Peyer's patch (tissue), 4 donors: ENCODE measurements around the gene PACSIN1. TPM values are rescaled to one million over a fixed set of nuclear protein-coding genes. Genes with fewer than 3 reads are reported as not detected.

ENCODE experiments used
- DNase-seq, 3 donors: peaks; one replicate each; pipeline ENCODE4 v3.0.0-alpha.2; 2017 to 2019
- H3K27ac ChIP-seq, 4 donors: fragments of 200-600 bp; sonication (generic); one replicate each; pipeline ENCODE4 v1.5.1; 2016 to 2019
- H3K27me3 ChIP-seq, 2 donors: fragments of 200-600 bp; sonication (generic); one replicate each; pipeline ENCODE4 v1.5.1; 2019
- H3K36me3 ChIP-seq, 3 donors: fragments of 200-600 bp; sonication (generic); one replicate each; pipeline ENCODE4 v1.5.1; 2016 to 2019
- H3K4me1 ChIP-seq, 4 donors: fragments of 200-600 bp; sonication (generic); one replicate each; pipeline ENCODE4 v1.5.1; 2016 to 2019
- H3K4me3 ChIP-seq, 4 donors: fragments of 200-600 bp; sonication (generic); 1 replicate in 3 of 4; 2 replicates in 1 of 4; pipeline ENCODE4 v1.5.1; 2016 to 2019; ENCODE audit warnings: mild to moderate bottlenecking in 1 of 4
- H3K9me3 ChIP-seq, 4 donors: fragments of 200-600 bp; sonication (generic); one replicate each; pipeline ENCODE4 v1.5.1; 2016 to 2019; ENCODE audit warnings: mild to moderate bottlenecking in 1 of 4
- POLR2A ChIP-seq, 2 donors: fragments of 450-650 bp; IDR thresholded peaks; one replicate each; pipeline ENCODE4 v1.5.1; 2017; ENCODE audit warnings: antibody characterized with exemption in 2 of 2, mild to moderate bottlenecking in 2 of 2, moderate library complexity in 2 of 2
- total RNA-seq, 4 donors: library from RNA; depleted of rRNA; stranded (reverse); fragments of >200 nt; gene quantifications; one replicate each; pipeline ENCODE4 v1.1.0, GENCODE V29; 2016
- TF ChIP-seq, protein P1 (sequence below), 6 experiments: fragments of 450-650 bp in 4 of 6; fragments of 200-600 bp in 2 of 6; sonication (generic) in 1 of 6; IDR thresholded peaks; one replicate each; pipeline ENCODE4 v1.5.1; 2017 to 2019; ENCODE audit warnings: antibody characterized with exemption in 6 of 6, mild to moderate bottlenecking in 3 of 6, moderate library complexity in 1 of 6

The PACSIN1 gene
- total RNA-seq, 4 donors from 2014 or later = 0.28 to 9.9 (median 0.40) TPM; not detected in 1

DNA sequence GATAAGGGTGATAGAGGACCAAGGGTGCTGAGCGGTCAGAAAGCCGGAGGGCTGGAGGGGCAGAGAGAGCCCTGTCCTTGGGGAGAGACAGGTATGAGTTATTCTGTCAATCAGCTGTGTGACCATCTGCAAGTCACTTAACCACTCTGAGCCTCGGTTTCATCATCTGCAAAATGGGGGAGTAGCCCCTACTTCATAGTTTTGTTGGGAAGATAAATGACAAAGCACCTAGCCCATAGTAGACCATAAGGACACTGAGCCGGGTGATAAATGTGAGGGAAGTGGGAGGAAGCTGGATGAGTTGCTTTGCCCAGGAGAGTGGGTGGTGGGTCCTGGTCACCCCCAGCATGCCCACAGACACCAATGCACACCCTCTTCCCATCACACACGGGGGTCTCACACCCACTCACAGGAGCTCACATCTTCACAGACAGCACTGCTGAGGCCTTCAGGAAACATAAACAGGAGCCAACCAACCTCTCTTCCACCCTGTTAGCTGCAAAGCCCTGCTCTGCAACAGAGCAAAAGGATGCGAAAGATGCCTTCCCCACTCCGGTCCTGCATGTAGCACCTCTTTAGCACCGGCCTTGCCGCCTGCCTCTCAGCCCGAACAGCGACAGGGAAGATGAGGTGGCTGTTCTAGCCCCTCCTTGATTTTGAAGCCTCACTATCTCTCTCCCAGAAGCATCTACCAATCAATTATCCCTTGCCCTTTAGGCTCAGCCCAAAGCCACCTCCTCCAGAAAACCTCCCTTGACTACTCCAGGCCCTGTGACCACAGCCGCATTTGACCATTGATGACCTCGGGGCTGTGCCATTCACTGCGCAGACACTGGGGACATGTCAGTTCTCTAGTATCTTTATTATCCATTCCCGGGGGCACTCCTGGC, 71.3 kb downstream of the PACSIN1 start:
- DNase-seq = no peak
- H3K9me3 ChIP-seq = no peaks in the 10 kb centered on the region
- TF ChIP-seq, protein P1, sequence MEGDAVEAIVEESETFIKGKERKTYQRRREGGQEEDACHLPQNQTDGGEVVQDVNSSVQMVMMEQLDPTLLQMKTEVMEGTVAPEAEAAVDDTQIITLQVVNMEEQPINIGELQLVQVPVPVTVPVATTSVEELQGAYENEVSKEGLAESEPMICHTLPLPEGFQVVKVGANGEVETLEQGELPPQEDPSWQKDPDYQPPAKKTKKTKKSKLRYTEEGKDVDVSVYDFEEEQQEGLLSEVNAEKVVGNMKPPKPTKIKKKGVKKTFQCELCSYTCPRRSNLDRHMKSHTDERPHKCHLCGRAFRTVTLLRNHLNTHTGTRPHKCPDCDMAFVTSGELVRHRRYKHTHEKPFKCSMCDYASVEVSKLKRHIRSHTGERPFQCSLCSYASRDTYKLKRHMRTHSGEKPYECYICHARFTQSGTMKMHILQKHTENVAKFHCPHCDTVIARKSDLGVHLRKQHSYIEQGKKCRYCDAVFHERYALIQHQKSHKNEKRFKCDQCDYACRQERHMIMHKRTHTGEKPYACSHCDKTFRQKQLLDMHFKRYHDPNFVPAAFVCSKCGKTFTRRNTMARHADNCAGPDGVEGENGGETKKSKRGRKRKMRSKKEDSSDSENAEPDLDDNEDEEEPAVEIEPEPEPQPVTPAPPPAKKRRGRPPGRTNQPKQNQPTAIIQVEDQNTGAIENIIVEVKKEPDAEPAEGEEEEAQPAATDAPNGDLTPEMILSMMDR (IDR thresholded peaks at IDR 0.05) = no peak
- no peak for TF ChIP-seq POLR2A (IDR thresholded peaks at IDR 0.05)
- peaks cover 0 to 10% (median 0%) of the 10 kb centered on the region in 4 donors for H3K4me1 ChIP-seq
- no peaks in the 10 kb centered on the region for H3K36me3 ChIP-seq
- no peaks in the 10 kb centered on the region for H3K27me3 ChIP-seq
- peak overlapping the region in 1 of 4 donors; percentile 48 for H3K27ac ChIP-seq
- H3K4me3 ChIP-seq = no peak overlapping the region

DNA sequence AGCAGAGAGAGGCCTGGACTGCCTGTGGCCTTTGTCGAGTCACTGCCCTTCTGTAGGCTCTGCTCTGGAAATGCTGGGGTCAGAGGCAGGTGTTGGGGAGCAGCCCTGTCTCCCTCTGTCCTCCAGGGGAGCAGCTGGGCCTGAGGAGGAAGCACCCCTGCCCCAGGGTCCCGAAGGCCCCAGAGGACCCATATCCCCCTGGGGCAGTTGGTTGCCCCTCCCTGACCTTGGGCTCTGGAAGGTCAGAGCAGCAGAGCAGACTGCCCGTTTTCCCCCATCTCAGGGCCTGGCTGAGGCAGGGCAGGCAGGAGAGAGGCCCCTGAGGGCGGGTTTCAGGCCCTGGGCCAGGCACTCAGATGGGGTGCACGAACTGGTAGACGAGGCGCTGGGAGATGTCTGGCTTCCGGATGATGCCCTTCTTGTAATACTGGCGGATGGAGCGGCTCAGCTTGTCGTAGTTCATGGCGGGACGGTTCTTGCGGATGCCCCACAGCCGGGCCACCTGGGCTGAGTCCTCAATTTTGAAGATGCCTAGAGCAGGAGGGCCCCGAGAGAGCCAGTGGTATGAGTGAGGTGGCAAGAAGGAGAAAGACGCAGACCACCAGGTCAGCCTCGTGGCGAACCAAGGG, 72.2 kb downstream of the PACSIN1 start:
- Histone ChIP-seq H3K36me3 (no peaks in the 10 kb centered on the region), H3K9me3 (no peaks in the 10 kb centered on the region), H3K27me3 (no peaks in the 10 kb centered on the region), H3K4me1 (peaks cover 0 to 10% (median 0%) of the 10 kb centered on the region in 4 donors), H3K4me3 (no peak overlapping the region), H3K27ac (no peak overlapping the region)
- DNase-seq = no peak
- TF ChIP-seq, protein P1 (IDR thresholded peaks at IDR 0.05) = no peak
- TF ChIP-seq POLR2A (IDR thresholded peaks at IDR 0.05) = no peak

DNA sequence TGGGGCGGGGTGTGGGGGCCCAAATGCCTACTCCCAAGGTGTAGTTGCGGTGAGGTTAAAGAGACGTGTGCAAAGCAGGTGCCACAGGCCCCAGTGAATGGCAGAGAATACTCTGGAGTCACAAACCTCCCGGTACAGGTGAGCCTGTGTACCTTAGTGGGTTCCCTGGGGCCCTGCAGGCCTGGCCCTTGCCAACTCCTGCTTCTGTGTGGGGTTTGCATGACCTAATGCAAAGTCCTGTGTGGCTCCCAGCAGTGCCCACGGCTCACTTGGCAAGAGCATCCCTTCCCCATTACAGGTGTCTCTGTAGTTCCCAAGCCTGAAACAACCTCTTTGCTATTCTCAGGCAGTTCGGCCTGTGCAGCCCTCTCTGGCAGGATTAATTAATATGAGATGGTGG, 72.7 kb downstream of the PACSIN1 start:
- Histone ChIP-seq H3K36me3 (no peaks in the 10 kb centered on the region), H3K9me3 (no peaks in the 10 kb centered on the region), H3K4me1 (peaks cover 0 to 10% (median 0%) of the 10 kb centered on the region in 4 donors), H3K27ac (no peak overlapping the region), H3K27me3 (no peaks in the 10 kb centered on the region), H3K4me3 (no peak overlapping the region)
- TF ChIP-seq, protein P1 (IDR thresholded peaks at IDR 0.05) = no peak
- TF ChIP-seq POLR2A (IDR thresholded peaks at IDR 0.05) = no peak
- DNase-seq = no peak

DNA sequence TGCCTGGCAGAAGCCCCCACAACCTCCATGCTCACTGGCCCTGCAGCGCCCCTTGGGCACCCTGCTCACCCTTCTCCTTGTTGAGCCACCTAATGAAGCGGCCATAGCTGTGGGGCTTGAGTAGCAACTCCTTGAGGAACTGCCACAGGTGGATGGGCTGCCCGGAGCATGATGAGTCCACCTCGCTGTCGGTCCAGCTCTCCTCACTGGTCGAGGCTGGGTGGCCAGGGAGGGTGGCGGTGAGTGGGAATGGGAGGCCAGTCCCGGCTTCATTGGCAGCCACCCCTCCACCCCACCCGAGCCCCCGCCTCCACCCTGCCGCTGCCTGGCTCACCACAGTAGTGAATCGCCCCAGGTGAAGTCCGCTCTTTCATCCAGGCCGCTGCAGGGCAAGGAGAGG, 73.3 kb downstream of the PACSIN1 start:
- Histone ChIP-seq H3K27me3 (no peaks in the 10 kb centered on the region), H3K9me3 (no peaks in the 10 kb centered on the region), H3K4me1 (peaks cover 0 to 10% (median 0%) of the 10 kb centered on the region in 4 donors), H3K27ac (no peak overlapping the region), H3K4me3 (no peak overlapping the region), H3K36me3 (no peaks in the 10 kb centered on the region)
- TF ChIP-seq, protein P1 (IDR thresholded peaks at IDR 0.05) = no peak
- TF ChIP-seq POLR2A (IDR thresholded peaks at IDR 0.05) = no peak
- DNase-seq = no peak

DNA sequence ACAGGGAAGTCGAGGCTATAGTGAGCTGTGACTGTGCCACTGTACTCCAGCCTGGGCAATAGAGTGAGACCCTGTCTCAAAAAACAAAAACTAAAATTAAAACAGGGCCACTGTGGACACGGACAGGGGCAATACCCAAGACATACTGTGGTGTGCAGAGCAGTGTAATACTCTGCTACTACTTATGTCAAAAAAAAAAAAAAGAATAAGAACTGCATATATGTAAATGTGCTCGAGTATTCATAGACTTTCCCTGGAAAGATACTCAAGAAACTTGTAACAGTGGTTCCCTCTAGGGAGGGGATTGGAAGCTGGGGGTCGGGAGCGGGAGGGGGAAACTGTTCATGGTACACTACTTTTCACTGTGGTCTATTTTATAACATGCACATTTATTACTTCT, 74.3 kb downstream of the PACSIN1 start:
- Histone ChIP-seq H3K4me1 (peaks cover 0 to 10% (median 0%) of the 10 kb centered on the region in 4 donors), H3K9me3 (no peaks in the 10 kb centered on the region), H3K4me3 (no peak overlapping the region), H3K27me3 (no peaks in the 10 kb centered on the region), H3K27ac (no peak overlapping the region), H3K36me3 (no peaks in the 10 kb centered on the region)
- DNase-seq = no peak
- no peak for TF ChIP-seq POLR2A (IDR thresholded peaks at IDR 0.05)
- TF ChIP-seq, protein P1 (IDR thresholded peaks at IDR 0.05) = no peak
